NT2/D1 (cell line): Measurements from ENCODE around the gene INTS11.
"Not testable (repeated sequence)": the region's sequence is repeated elsewhere in the genome, so short reads cannot be mapped to it uniquely, and the experiment has no call there.

ENCODE experiments used
- DNase-seq: peaks from one replicate; pipeline ENCODE4 v3.0.0-alpha.2; 2011; ENCODE audit warnings: low read depth, low spot score
- H3K27me3 ChIP-seq: 2 replicates; pipeline ENCODE4 v1.6.0; 2011; ENCODE audit warnings: mild to moderate bottlenecking; ENCODE audit not compliant: insufficient read length, insufficient read depth
- H3K36me3 ChIP-seq: 2 replicates; pipeline ENCODE4 v1.6.1; 2011; ENCODE audit warnings: mild to moderate bottlenecking, low read length, mixed read lengths; ENCODE audit not compliant: insufficient read depth, insufficient read length
- H3K4me1 ChIP-seq: 2 replicates; pipeline ENCODE4 v1.5.1; 2011; ENCODE audit not compliant: insufficient read depth, insufficient read length
- H3K4me3 ChIP-seq: 2 replicates; pipeline ENCODE4 v1.5.1; 2011; ENCODE audit warnings: low read depth; ENCODE audit not compliant: insufficient read length
- H3K9ac ChIP-seq: 2 replicates; pipeline ENCODE4 v1.6.0; 2011; ENCODE audit warnings: low read depth; ENCODE audit not compliant: insufficient read length
- H3K9me3 ChIP-seq: 2 replicates; pipeline ENCODE4 v1.5.1; 2011; ENCODE audit warnings: mild to moderate bottlenecking, low read length; ENCODE audit not compliant: insufficient read depth
- SUZ12 ChIP-seq: IDR thresholded peaks from 2 replicates; pipeline ENCODE4 v1.6.1; 2011; ENCODE audit not compliant: insufficient read length, insufficient read depth; ENCODE audit errors: extremely low read depth
- YY1 ChIP-seq: IDR thresholded peaks from 2 replicates; pipeline ENCODE4 v1.6.1; 2011; ENCODE audit not compliant: insufficient read length, insufficient read depth
- ZNF274 ChIP-seq: IDR thresholded peaks from 2 replicates; pipeline ENCODE4 v1.6.1; 2011; ENCODE audit warnings: mild to moderate bottlenecking, low read depth, low read length

INTS11 gene

GRCh38 chr1:1324524-1325287, at the start of gene INTS11, which contains the start of gene CPTP:
Gene INTS11, minus strand, starts transcription at chr1:1324660. Its CDS starts 52 bp downstream, at chr1:1324608.
Gene CPTP, plus strand, starts transcription at chr1:1324802. Its CDS starts 2,109 bp downstream, at chr1:1326911.
- Histone ChIP-seq H3K36me3 (peaks cover 41% of the 10 kb centered on the region), H3K4me1 (peaks cover 9% of the 10 kb centered on the region)
- TF ChIP-seq SUZ12 (no peak), ZNF274 (no peak), YY1 (no peak)

GRCh38 chr1:1373815-1374588, 49.5 kb upstream of the INTS11 start:
- Histone ChIP-seq H3K27me3 (no peaks in the 10 kb centered on the region), H3K4me3 (peak overlapping the region; percentile 92), H3K9ac (peak overlapping the region; percentile 90), H3K36me3 (peaks cover 42% of the 10 kb centered on the region), H3K9me3 (no peaks in the 10 kb centered on the region), H3K4me1 (peaks cover 3% of the 10 kb centered on the region)
- DNase-seq, result no peak
- no peak for TF ChIP-seq YY1
- no peak for TF ChIP-seq SUZ12
- TF ChIP-seq ZNF274, result no peak

More at GRCh38 chr1:1324524-1325287, at the start of gene INTS11, which contains the start of gene CPTP:
- Histone ChIP-seq H3K9me3 (no peaks in the 10 kb centered on the region), H3K9ac (peak within 1 kb of the TSS; percentile 95), H3K27me3 (no peaks in the 10 kb centered on the region), H3K4me3 (peak within 1 kb of the TSS; percentile 87)
- DNase-seq, result peak; percentile 68

- DNase-seq, result no peak
- Histone ChIP-seq H3K27me3 (no peaks in the 10 kb centered on the region), H3K36me3 (peaks cover 42% of the 10 kb centered on the region), H3K9me3 (no peaks in the 10 kb centered on the region), H3K9ac (peak overlapping the region; percentile 90), H3K4me1 (peaks cover 3% of the 10 kb centered on the region), H3K4me3 (no peak overlapping the region)
- TF ChIP-seq YY1, result no peak
These were observed 48.8 kb upstream of the INTS11 start for GRCh38 chr1:1373051-1373814.

GRCh38 chr1:1371746-1372711, 47.6 kb upstream of the INTS11 start:
- Histone ChIP-seq H3K9ac (peak overlapping the region; percentile 42), H3K4me3 (no peak overlapping the region), H3K27me3 (no peaks in the 10 kb centered on the region), H3K36me3 (peaks cover 42% of the 10 kb centered on the region), H3K9me3 (0 out of 2 replicates have a peak, but pooled peaks cover 2% of the 10 kb centered on the region), H3K4me1 (peaks cover 3% of the 10 kb centered on the region)
- TF ChIP-seq SUZ12 (no peak), ZNF274 (no peak), YY1 (no peak)
- no peak for DNase-seq

GRCh38 chr1:1371364-1371745, 46.9 kb upstream of the INTS11 start:
- H3K9ac ChIP-seq, result no peak overlapping the region
- H3K4me1 ChIP-seq, result peaks cover 3% of the 10 kb centered on the region
- peaks cover 35% of the 10 kb centered on the region for H3K36me3 ChIP-seq
- peaks cover 8% of the 10 kb centered on the region; the same call in 1 of the 2 replicates for H3K9me3 ChIP-seq
- H3K27me3 ChIP-seq, result no peaks in the 10 kb centered on the region
- no peak for DNase-seq
- H3K4me3 ChIP-seq, result no peak overlapping the region
- TF ChIP-seq ZNF274 (no peak), YY1 (no peak)

- H3K9ac ChIP-seq, result no peak overlapping the region
- peaks cover 34% of the 10 kb centered on the region for H3K36me3 ChIP-seq
- H3K9me3 ChIP-seq, result peaks cover 9% of the 10 kb centered on the region; the same call in 1 of the 2 replicates
- TF ChIP-seq SUZ12 (no peak), YY1 (no peak), ZNF274 (no peak)
- peaks cover 3% of the 10 kb centered on the region for H3K4me1 ChIP-seq
- DNase-seq, result no peak
- H3K27me3 ChIP-seq, result no peaks in the 10 kb centered on the region
- no peak overlapping the region for H3K4me3 ChIP-seq
These were observed 46.4 kb upstream of the INTS11 start for GRCh38 chr1:1370771-1371300.

- H3K4me1 ChIP-seq, H3K9me3 ChIP-seq, H3K4me3 ChIP-seq, H3K9ac ChIP-seq, H3K27me3 ChIP-seq, DNase-seq: not testable (repeated sequence)
- peaks cover 34% of the 10 kb centered on the region for H3K36me3 ChIP-seq
These were observed 45.6 kb upstream of the INTS11 start for GRCh38 chr1:1370094-1370493.
